ENCODE measurements around the gene ELL2. TPM values are rescaled to one million over a fixed set of nuclear protein-coding genes. Genes with fewer than 3 reads are reported as not detected.
"Not testable (repeated sequence)": the region's sequence is repeated elsewhere in the genome, so short reads cannot be mapped to it uniquely, and the experiment has no call there.

Gene ELL2
- total RNA-seq, 1 experiment from 2014 or later, result 27.5 TPM

GRCh38 chr5:95837492-95837891 lies 124.2 kb downstream of the ELL2 start:
- no peak overlapping the region for H3K23ac ChIP-seq (ENCODE audit: insufficient read length, low read depth, low read length)
- Mint-ChIP-seq H3K4me1 (peaks cover 7 to 8% of the 10 kb centered on the region in 2 experiments), H3K27ac (no peak overlapping the region), H3K36me3 (ENCODE audit: insufficient read depth in 1 of 3, low read depth in 3 of 3) (no peaks in the 10 kb centered on the region), H3K4me3 (no peak overlapping the region), H3K27me3 (ENCODE audit: low read depth) (peaks cover 6% of the 10 kb centered on the region; the same call in 1 of the 2 replicates), H3K9me3 (no peaks in the 10 kb centered on the region)
- no peak for DNase-seq
- H3K79me2 ChIP-seq (ENCODE audit: insufficient read depth, low read length), result no peaks in the 10 kb centered on the region
- H3K9ac ChIP-seq (ENCODE audit: extremely low read depth, insufficient read length, low read length), result no peak overlapping the region
- no peaks in the 10 kb centered on the region for H3K9me3 ChIP-seq (ENCODE audit: control insufficient read depth, low read depth, low read length)
- H2AK5ac ChIP-seq (ENCODE audit: insufficient read length, low read length), result no peak overlapping the region
- no peaks in the 10 kb centered on the region for H3K4me1 ChIP-seq (ENCODE audit: insufficient read depth, low read length)
- no peaks in the 10 kb centered on the region for H4K20me1 ChIP-seq (ENCODE audit: control insufficient read depth, insufficient read depth, insufficient read length)
- H3K14ac ChIP-seq (ENCODE audit: insufficient read depth, low read length), result no peak overlapping the region
- no CpG with 5 or more reads among the region's 5 CpGs for WGBS (ENCODE audit: extremely low coverage, insufficient read length, low lambda C conversion rate)
- no peak overlapping the region for H3K18ac ChIP-seq (ENCODE audit: insufficient read length, low read depth, low read length)
- no peak overlapping the region for H2BK5ac ChIP-seq (ENCODE audit: insufficient read length, low read length)
- no peak overlapping the region for H2BK20ac ChIP-seq (ENCODE audit: low read depth, low read length, poor library complexity, severe bottlenecking)
- H4K5ac ChIP-seq (ENCODE audit: insufficient read length, low read depth, low read length), result no peak overlapping the region
- H3K27me3 ChIP-seq (ENCODE audit: insufficient read depth, low read length), result no peaks in the 10 kb centered on the region
- H4K8ac ChIP-seq (replicated peaks; ENCODE audit: insufficient read length, low read depth, low read length), result no peak overlapping the region
- no peak overlapping the region for H2AFZ ChIP-seq (ENCODE audit: low read length)
- no peak overlapping the region for H2BK15ac ChIP-seq (ENCODE audit: low read depth, low read length)
- no peak overlapping the region for H3K4ac ChIP-seq (ENCODE audit: low read depth, low read length)
- H2BK12ac ChIP-seq (ENCODE audit: insufficient read length, low read depth, low read length), result no peak overlapping the region
- no peak overlapping the region for H3T11ph ChIP-seq (ENCODE audit: low read length)
- no peak overlapping the region for H3K56ac ChIP-seq (ENCODE audit: insufficient read length, low read depth, low read length)
- no peak for TF ChIP-seq CTCF (conservative IDR thresholded peaks at IDR 0.05)
- H3K4me2 ChIP-seq (ENCODE audit: insufficient read depth, insufficient read length, low read length), result no peak overlapping the region
- no peak overlapping the region for H2BK120ac ChIP-seq (ENCODE audit: low read depth, low read length, poor library complexity, severe bottlenecking)
- no peaks in the 10 kb centered on the region for H3K23me2 ChIP-seq (ENCODE audit: insufficient read length, low read depth, low read length, poor library complexity, severe bottlenecking)
- H3K79me1 ChIP-seq (ENCODE audit: insufficient read depth, low read depth, low read length, poor library complexity, severe bottlenecking), result no peaks in the 10 kb centered on the region
- no peak overlapping the region for H4K91ac ChIP-seq (ENCODE audit: insufficient read length, low read depth, low read length)
- no peak overlapping the region for H3K27ac ChIP-seq (ENCODE audit: insufficient read length, low read depth, low read length)

- H3K4me1 Mint-ChIP-seq; H3K27me3 ChIP-seq (ENCODE audit: insufficient read depth, low read length); H4K5ac ChIP-seq (ENCODE audit: insufficient read length, low read depth, low read length); H3K36me3 Mint-ChIP-seq (ENCODE audit: insufficient read depth in 1 of 3, low read depth in 3 of 3); H3K79me2 ChIP-seq (ENCODE audit: insufficient read depth, low read length); H4K20me1 ChIP-seq (ENCODE audit: control insufficient read depth, insufficient read depth, insufficient read length); H2BK120ac ChIP-seq (ENCODE audit: low read depth, low read length, poor library complexity, severe bottlenecking); H2BK12ac ChIP-seq (ENCODE audit: insufficient read length, low read depth, low read length); H3K4ac ChIP-seq (ENCODE audit: low read depth, low read length); H2BK20ac ChIP-seq (ENCODE audit: low read depth, low read length, poor library complexity, severe bottlenecking); H3K56ac ChIP-seq (ENCODE audit: insufficient read length, low read depth, low read length); H3K9me3 Mint-ChIP-seq; H2AFZ ChIP-seq (ENCODE audit: low read length); H3K79me1 ChIP-seq (ENCODE audit: insufficient read depth, low read depth, low read length, poor library complexity, severe bottlenecking); H2BK5ac ChIP-seq (ENCODE audit: insufficient read length, low read length); H3K23me2 ChIP-seq (ENCODE audit: insufficient read length, low read depth, low read length, poor library complexity, severe bottlenecking); H3K18ac ChIP-seq (ENCODE audit: insufficient read length, low read depth, low read length); DNase-seq; H2BK15ac ChIP-seq (ENCODE audit: low read depth, low read length); H3K14ac ChIP-seq (ENCODE audit: insufficient read depth, low read length); H3T11ph ChIP-seq (ENCODE audit: low read length); H3K27ac Mint-ChIP-seq; H4K8ac ChIP-seq (replicated peaks; ENCODE audit: insufficient read length, low read depth, low read length); H3K4me3 Mint-ChIP-seq; H3K4me1 ChIP-seq (ENCODE audit: insufficient read depth, low read length); H3K9me3 ChIP-seq (ENCODE audit: control insufficient read depth, low read depth, low read length); H2AK5ac ChIP-seq (ENCODE audit: insufficient read length, low read length); H3K4me2 ChIP-seq (ENCODE audit: insufficient read depth, insufficient read length, low read length); H4K91ac ChIP-seq (ENCODE audit: insufficient read length, low read depth, low read length); H3K9ac ChIP-seq (ENCODE audit: extremely low read depth, insufficient read length, low read length); H3K27ac ChIP-seq (ENCODE audit: insufficient read length, low read depth, low read length); H3K23ac ChIP-seq (ENCODE audit: insufficient read length, low read depth, low read length): not testable (repeated sequence)
- peaks cover 10% of the 10 kb centered on the region for H3K27me3 Mint-ChIP-seq (ENCODE audit: low read depth)
- WGBS (ENCODE audit: extremely low coverage, insufficient read length, low lambda C conversion rate), result no CpG with 5 or more reads among the region's 4 CpGs
Measured at GRCh38 chr5:95836971-95837370, 124.7 kb downstream of the ELL2 start.
